C4-2B (cell line): ENCODE measurements around the gene CAMK2G.
A peak's percentile ranks its signal among the peaks of the same experiment; 100 is the strongest.
"Not testable (repeated sequence)": the region's sequence is repeated elsewhere in the genome, so short reads cannot be mapped to it uniquely, and the experiment has no call there.

ENCODE experiments used
- H3K27ac ChIP-seq: fragments of 450-650 bp; 2 replicates; pipeline ENCODE4 v1.5.1; 2017
- CTCF ChIP-seq: fragments of 450-650 bp; conservative IDR thresholded peaks from 2 replicates; pipeline ENCODE4 v1.5.1; 2017; ENCODE audit warnings: mild to moderate bottlenecking
- ZFX ChIP-seq: fragments of 450-650 bp; IDR thresholded peaks from 2 replicates; pipeline ENCODE4 v1.6.1; 2017

Gene CAMK2G

GRCh38 chr10:73837072-73837471, 37.3 kb downstream of the CAMK2G start:
- TF ChIP-seq ZFX (no peak), CTCF (no peak)
- H3K27ac ChIP-seq, result no peak overlapping the region

GRCh38 chr10:73836427-73836980, 37.9 kb downstream of the CAMK2G start:
- no peak for TF ChIP-seq CTCF
- no peak for TF ChIP-seq ZFX
- no peak overlapping the region for H3K27ac ChIP-seq

GRCh38 chr10:73829090-73829489, 45.3 kb downstream of the CAMK2G start:
- not testable (repeated sequence) for H3K27ac ChIP-seq

- TF ChIP-seq CTCF (no peak), ZFX (no peak)
- no peak overlapping the region for H3K27ac ChIP-seq
Measured at GRCh38 chr10:73828161-73828560, 46.2 kb downstream of the CAMK2G start.

GRCh38 chr10:73827346-73828089, 46.8 kb downstream of the CAMK2G start:
- TF ChIP-seq ZFX (peak; percentile 12; the same call in 1 of the 2 replicates), CTCF (no peak)

GRCh38 chr10:73824146-73824725, 50.1 kb downstream of the CAMK2G start:
- H3K27ac ChIP-seq, result no peak overlapping the region
- TF ChIP-seq CTCF, result no peak
- no peak for TF ChIP-seq ZFX

More at GRCh38 chr10:73827346-73828089, 46.8 kb downstream of the CAMK2G start:
- H3K27ac ChIP-seq, result no peak overlapping the region

- no peak overlapping the region for H3K27ac ChIP-seq
- TF ChIP-seq ZFX (no peak), CTCF (no peak)
Measured at GRCh38 chr10:73823391-73823790, 51.0 kb downstream of the CAMK2G start.
